Sigmoid colon (tissue), 7 donors: ENCODE data around the gene ELMOD2. TPM values are rescaled to one million over a fixed set of nuclear protein-coding genes. Genes with fewer than 3 reads are reported as not detected.
A peak's percentile ranks its signal among the peaks of the same experiment; 100 is the strongest.

Source experiments
- DNase-seq: peaks from one replicate; pipeline ENCODE4 v3.0.0-alpha.2; 2019
- H3K27ac ChIP-seq, 4 donors: fragments of 200-600 bp; sonication (generic); one replicate each; pipeline ENCODE4 v1.5.1; 2016 to 2019; ENCODE audit warnings: mild to moderate bottlenecking in 1 of 4
- H3K27me3 ChIP-seq, 3 donors: fragments of 200-600 bp; sonication (generic); one replicate each; pipeline ENCODE4 v1.5.1; 2019; ENCODE audit warnings: mild to moderate bottlenecking in 1 of 3
- H3K36me3 ChIP-seq, 4 donors: fragments of 200-600 bp; sonication (generic); one replicate each; pipeline ENCODE4 v1.5.1; 2016 to 2019
- H3K4me1 ChIP-seq, 4 donors: fragments of 200-600 bp; sonication (generic); one replicate each; pipeline ENCODE4 v1.5.1; 2017 to 2019
- H3K4me3 ChIP-seq, 4 donors: fragments of 200-600 bp; sonication (generic); one replicate each; pipeline ENCODE4 v1.5.1; 2017 to 2019; ENCODE audit warnings: mild to moderate bottlenecking in 2 of 4, moderate library complexity in 1 of 4
- H3K9me3 ChIP-seq, 4 donors: fragments of 200-600 bp in 3 of 4; sonication (generic) in 3 of 4; one replicate each; pipeline versions ENCODE4 v1.5.1 to v1.6.1; 2013 to 2019
- CTCF ChIP-seq, 4 experiments: fragments of 450-650 bp in 3 of 4; fragments of 200-600 bp in 1 of 4; IDR thresholded peaks; one replicate each; pipeline ENCODE4 v1.5.1; 2016 to 2019; ENCODE audit warnings: antibody characterized with exemption in 4 of 4, mild to moderate bottlenecking in 3 of 4, moderate library complexity in 2 of 4
- EP300 ChIP-seq, 4 donors: sonication (generic); formaldehyde crosslinking; IDR thresholded peaks; one replicate each; pipeline ENCODE4 v1.6.1; 2017; ENCODE audit warnings: antibody characterized with exemption in 4 of 4
- POLR2A ChIP-seq, 2 donors: fragments of 450-650 bp; IDR thresholded peaks; one replicate each; pipeline ENCODE4 v1.6.1; 2016; ENCODE audit warnings: antibody characterized with exemption in 2 of 2, mild to moderate bottlenecking in 2 of 2, moderate library complexity in 2 of 2
- POLR2AphosphoS5 ChIP-seq, 4 donors: sonication (generic); formaldehyde crosslinking; IDR thresholded peaks; one replicate each; pipeline ENCODE4 v1.6.1; 2017; ENCODE audit warnings: antibody characterized with exemption in 4 of 4
- WGBS, 2 donors: extraction: QIAGEN DNeasy Blood & Tissue Kit; methylation state at CpG; one replicate each; pipeline ENCODE4 v1.1.7; 2013; 5-methylcytosine and 5-hydroxymethylcytosine counted together
- intact Hi-C: fragments of 100-400 bp; cut with DNase I; formaldehyde crosslinking; loops from one replicate; pipeline ENCODE4 v1.15.1; 2023
- polyA plus RNA-seq, 3 donors: library from polyadenylated mRNA; stranded (reverse); fragments of 200-250 nt; gene quantifications; one replicate each; pipeline ENCODE4 v1.2.3, GENCODE V29; 2013
- total RNA-seq, 4 donors: library from RNA; depleted of rRNA; stranded (reverse); fragments of >200 nt; gene quantifications; one replicate each; pipeline ENCODE4 v1.1.0, GENCODE V29; 2016
- donor health status: healthy with polysubstance abuse.
- donor health status: Bipolar disorder and iron deficiency.
- donor health status: healthy.

ELMOD2 gene
- total and polyA plus RNA-seq, 7 donors: 1.8 to 20.7 (median 11.8) TPM

GRCh38 chr4:140523370-140523856, 555 bp upstream of the ELMOD2 start:
- Histone ChIP-seq H3K27ac (peak overlapping the region; percentile 88 to 92 (median 90)), H3K27me3 (no peaks in the 10 kb centered on the region), H3K36me3 (peaks cover 0 to 9% (median 2%) of the 10 kb centered on the region in 4 donors), H3K4me3 (peak overlapping the region; percentile 84 to 95 (median 89)), H3K9me3 (no peaks in the 10 kb centered on the region), H3K4me1 (peaks cover 0 to 16% (median 13%) of the 10 kb centered on the region in 4 donors)
- TF ChIP-seq CTCF (IDR thresholded peaks at IDR 0.05) (no peak), EP300 (IDR thresholded peaks at IDR 0.05) (no peak), POLR2AphosphoS5 (IDR thresholded peaks at IDR 0.05) (no peak), POLR2A (IDR thresholded peaks at IDR 0.05) (no peak)
- 9 to 19% methylated on average over 8 of the region's 8 CpGs for WGBS, 2 donors
- intact Hi-C loops: loop anchor here (5.0 kb wide), 3 partner anchors 151 to 614 kb away; partner anchors contain the start of gene SCOC
- DNase-seq: no peak

- no peak for DNase-seq
- H3K27ac ChIP-seq: no peak overlapping the region
- 35 to 74% methylated on average over 1 of the region's 1 CpG for WGBS, 2 donors
Measured at GRCh38 chr4:140529434-140529833, 5.5 kb downstream of the ELMOD2 start.

GRCh38 chr4:140533951-140534480, 10.0 kb downstream of the ELMOD2 start:
- no peak overlapping the region for H3K4me3 ChIP-seq
- intact Hi-C loops: no loop called here
- H3K27me3 ChIP-seq: no peaks in the 10 kb centered on the region
- peaks cover 0 to 33% (median 3%) of the 10 kb centered on the region in 4 donors for H3K36me3 ChIP-seq
- no peaks in the 10 kb centered on the region for H3K9me3 ChIP-seq
- 91 to 92% methylated on average over 4 of the region's 4 CpGs for WGBS, 2 donors
- TF ChIP-seq POLR2AphosphoS5 (IDR thresholded peaks at IDR 0.05) (no peak), EP300 (IDR thresholded peaks at IDR 0.05) (no peak), POLR2A (IDR thresholded peaks at IDR 0.05) (no peak), CTCF (IDR thresholded peaks at IDR 0.05) (no peak)
- no peaks in the 10 kb centered on the region for H3K4me1 ChIP-seq
- no peak for DNase-seq
- no peak overlapping the region for H3K27ac ChIP-seq

More at GRCh38 chr4:140529434-140529833, 5.5 kb downstream of the ELMOD2 start:
- Histone ChIP-seq H3K9me3 (no peaks in the 10 kb centered on the region), H3K4me3 (no peak overlapping the region), H3K27me3 (no peaks in the 10 kb centered on the region), H3K4me1 (peaks cover 0 to 16% (median 10%) of the 10 kb centered on the region in 4 donors), H3K36me3 (peaks cover 0 to 10% (median 2%) of the 10 kb centered on the region in 4 donors)
- TF ChIP-seq CTCF (IDR thresholded peaks at IDR 0.05) (no peak), POLR2AphosphoS5 (IDR thresholded peaks at IDR 0.05) (no peak), EP300 (IDR thresholded peaks at IDR 0.05) (no peak), POLR2A (IDR thresholded peaks at IDR 0.05) (no peak)
- intact Hi-C loops: no loop called here

- Histone ChIP-seq H3K4me1 (no peaks in the 10 kb centered on the region), H3K27me3 (no peaks in the 10 kb centered on the region), H3K4me3 (no peak overlapping the region), H3K36me3 (no peaks in the 10 kb centered on the region), H3K27ac (no peak overlapping the region), H3K9me3 (no peaks in the 10 kb centered on the region)
- intact Hi-C loops: no loop called here
- 72 to 89% methylated on average over 6 of the region's 6 CpGs for WGBS, 2 donors
- TF ChIP-seq CTCF (IDR thresholded peaks at IDR 0.05): no peak
- no peak for TF ChIP-seq EP300 (IDR thresholded peaks at IDR 0.05)
- no peak for TF ChIP-seq POLR2AphosphoS5 (IDR thresholded peaks at IDR 0.05)
- no peak for DNase-seq
Measured at GRCh38 chr4:140556372-140557085, 32.6 kb downstream of the ELMOD2 start.
